Adrenal gland (tissue), 12 donors: Measurements from ENCODE around the gene LRRC1. TPM values are rescaled to one million over a fixed set of nuclear protein-coding genes. Genes with fewer than 3 reads are reported as not detected.

Source experiments
- DNase-seq, 7 donors: peaks; one replicate each; pipeline ENCODE4 v3.0.0-alpha.2; 2019 to 2020
- H3K27ac ChIP-seq, 5 donors: fragments of 200-600 bp; sonication (generic) in 4 of 5; 1 replicate in 3 of 5; 2 replicates in 2 of 5; pipeline versions ENCODE4 v1.5.1 to v1.8.0; 2016 to 2020; ENCODE audit warnings: mild to moderate bottlenecking in 1 of 5
- H3K27me3 ChIP-seq: fragments of 200-600 bp; 2 replicates; pipeline ENCODE4 v1.8.0; 2021
- H3K36me3 ChIP-seq, 2 donors: fragments of 200-600 bp; replicated peaks in 1 of 2; 1 replicate in 1 of 2; 2 replicates in 1 of 2; pipeline versions ENCODE4 v1.5.1 to v1.8.0; 2018 to 2022
- H3K4me1 ChIP-seq, 2 donors: fragments of 200-600 bp; replicated peaks in 1 of 2; 1 replicate in 1 of 2; 2 replicates in 1 of 2; pipeline versions ENCODE4 v1.5.1 to v1.8.0; 2018 to 2021
- H3K4me3 ChIP-seq, 4 donors: fragments of 200-600 bp; sonication (generic) in 3 of 4; one replicate each; pipeline ENCODE4 v1.5.1; 2016 to 2018
- H3K9me3 ChIP-seq, 3 donors: fragments of 200-600 bp; sonication (generic) in 1 of 3; replicated peaks in 1 of 3; 1 replicate in 2 of 3; 2 replicates in 1 of 3; pipeline versions ENCODE4 v1.5.1 to v1.8.0; 2016 to 2021
- POLR2A ChIP-seq, 2 donors: fragments of 450-650 bp; IDR thresholded peaks; one replicate each; pipeline ENCODE4 v1.6.1; 2017; ENCODE audit warnings: antibody characterized with exemption in 2 of 2, mild to moderate bottlenecking in 2 of 2, moderate library complexity in 1 of 2
- WGBS, 4 donors: extraction: QIAGEN DNeasy Blood & Tissue Kit in 2 of 4; methylation state at CpG; one replicate each; pipeline versions ENCODE4 v1.1.5 to v1.1.7; 2013 to 2017; 5-methylcytosine and 5-hydroxymethylcytosine counted together
- intact Hi-C, 2 donors: fragments of 100-400 bp; cut with DNase I; formaldehyde crosslinking; loops; one replicate each; pipeline versions ENCODE4 v1.14.1 to v1.15.0; 2022 to 2023
- polyA plus RNA-seq, 3 donors: library from polyadenylated mRNA; stranded (reverse); fragments of 200-250 nt in 2 of 3; fragments of 350-450 nt in 1 of 3; fragmentation: Illumina TruSeq in 1 of 3; extraction: RNeasy Lipid Tissue Mini Kit (QIAGEN cat#74804) in 1 of 3; gene quantifications; one replicate each; pipeline ENCODE4 v1.2.3, GENCODE V29; 2013 to 2014
- total RNA-seq, 9 donors: library from RNA; depleted of rRNA in 4 of 9; stranded (reverse); fragments of >200 nt in 4 of 9; fragments of 120-200 nt in 1 of 9; fragmentation: NEBNext Ultra II Directional in 1 of 9; extraction: Animal tissue kit (Norgen Biotek cat#: 25700) in 1 of 9; gene quantifications; one replicate each; pipeline versions ENCODE4 v1.1.0 to v1.2.4, GENCODE V29; 2013 to 2023
- TF ChIP-seq, protein P1 (sequence below), 6 experiments: fragments of 450-650 bp in 4 of 6; fragments of 200-600 bp in 2 of 6; sonication (generic) in 1 of 6; IDR thresholded peaks; 1 replicate in 5 of 6; 2 replicates in 1 of 6; pipeline versions ENCODE4 v1.5.1 to v1.8.0; 2016 to 2021; ENCODE audit warnings: antibody characterized with exemption in 6 of 6, mild to moderate bottlenecking in 2 of 6, moderate library complexity in 1 of 6
- donor health status: healthy with polysubstance abuse.
- donor health status: Bipolar disorder and iron deficiency.
- donor health status: DM: yes; HTN: yes; CAD: no.
- donor health status: DM: no; HTN: no; CAD: no.
- donor health status: DM: no; HTN: no; CAD: no.
- donor health status: DM: yes; HTN: yes; CAD: no.

The LRRC1 gene
- total and polyA plus RNA-seq, 12 donors, result 2.1 to 7.8 (median 4.5) TPM

DNA sequence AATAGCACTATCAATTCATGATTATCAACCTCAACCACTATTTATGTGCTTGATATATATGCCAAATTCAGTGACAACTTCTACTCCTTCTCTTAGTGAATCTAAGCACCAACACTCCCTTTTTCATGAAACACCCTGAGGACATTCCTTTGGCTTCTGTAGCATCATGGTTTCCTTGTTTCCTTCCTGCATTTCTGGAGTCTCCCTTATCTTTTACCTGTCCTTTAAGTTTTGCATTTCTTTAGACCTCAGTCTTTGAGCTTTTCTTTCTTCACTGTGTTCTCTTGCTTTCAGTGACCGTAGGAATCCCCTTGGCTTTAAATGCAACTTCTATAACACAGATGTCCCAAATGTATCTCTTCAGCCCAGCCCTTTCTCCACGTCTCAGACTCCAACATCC lies 172.6 kb downstream of the LRRC1 start:
- intact Hi-C loops, result no loop called here
- TF ChIP-seq, protein P1, sequence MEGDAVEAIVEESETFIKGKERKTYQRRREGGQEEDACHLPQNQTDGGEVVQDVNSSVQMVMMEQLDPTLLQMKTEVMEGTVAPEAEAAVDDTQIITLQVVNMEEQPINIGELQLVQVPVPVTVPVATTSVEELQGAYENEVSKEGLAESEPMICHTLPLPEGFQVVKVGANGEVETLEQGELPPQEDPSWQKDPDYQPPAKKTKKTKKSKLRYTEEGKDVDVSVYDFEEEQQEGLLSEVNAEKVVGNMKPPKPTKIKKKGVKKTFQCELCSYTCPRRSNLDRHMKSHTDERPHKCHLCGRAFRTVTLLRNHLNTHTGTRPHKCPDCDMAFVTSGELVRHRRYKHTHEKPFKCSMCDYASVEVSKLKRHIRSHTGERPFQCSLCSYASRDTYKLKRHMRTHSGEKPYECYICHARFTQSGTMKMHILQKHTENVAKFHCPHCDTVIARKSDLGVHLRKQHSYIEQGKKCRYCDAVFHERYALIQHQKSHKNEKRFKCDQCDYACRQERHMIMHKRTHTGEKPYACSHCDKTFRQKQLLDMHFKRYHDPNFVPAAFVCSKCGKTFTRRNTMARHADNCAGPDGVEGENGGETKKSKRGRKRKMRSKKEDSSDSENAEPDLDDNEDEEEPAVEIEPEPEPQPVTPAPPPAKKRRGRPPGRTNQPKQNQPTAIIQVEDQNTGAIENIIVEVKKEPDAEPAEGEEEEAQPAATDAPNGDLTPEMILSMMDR (IDR thresholded peaks at IDR 0.05), result no peak
- TF ChIP-seq POLR2A (IDR thresholded peaks at IDR 0.05), result no peak
- Histone ChIP-seq H3K27ac (no peak overlapping the region), H3K36me3 (no peaks in the 10 kb centered on the region), H3K9me3 (no peaks in the 10 kb centered on the region), H3K4me1 (no peaks in the 10 kb centered on the region), H3K4me3 (no peak overlapping the region), H3K27me3 (no peaks in the 10 kb centered on the region)
- no peak for DNase-seq
- WGBS, 4 donors, result 59 to 67% (median 64%) methylated on average over 2 of the region's 2 CpGs

Other genes with a start within 250 kb of the LRRC1 start
- gene GCLC, start 249.9 kb upstream of the LRRC1 start, total RNA-seq, result 10 to 100 TPM; 26.5 to 65.6 (median 39.8) TPM
- gene GCLC, start 249.9 kb upstream of the LRRC1 start, polyA plus RNA-seq, result 100 to 1,000 TPM in 1 of 3 donors, 10 to 100 TPM in 1, 1 to 10 TPM in 1; 7.3 to 116 (median 12.7) TPM
- 10 to 100 TPM in 1 of 9 donors, 1 to 10 TPM in 8; 1.5 to 11.5 (median 3.0) TPM for gene KLHL31, start 129.2 kb upstream of the LRRC1 start, total RNA-seq
- gene KLHL31, start 129.2 kb upstream of the LRRC1 start, polyA plus RNA-seq, result 1 to 10 TPM in 2 of 3 donors, under 1 TPM in 1; 0.84 to 2.1 (median 1.4) TPM